Measurements from ENCODE around the gene PIP5K1C. TPM values are rescaled to one million over a fixed set of nuclear protein-coding genes. Genes with fewer than 3 reads are reported as not detected.

PIP5K1C gene
- polyA plus RNA-seq, 1 donor from 2014 or later: 7.1 TPM

- no peaks in the 10 kb centered on the region for H3K9me3 ChIP-seq (ENCODE audit: low read length)
- no peaks in the 10 kb centered on the region for H3K9me2 ChIP-seq (ENCODE audit: insufficient read depth, low read length)
- no peak overlapping the region for H3K4me3 ChIP-seq (ENCODE audit: low read length)
- TF ChIP-seq MXI1 (conservative IDR thresholded peaks at IDR 0.05; ENCODE audit: poor library complexity, severe bottlenecking): no peak
- TF ChIP-seq CTCF (IDR thresholded peaks at IDR 0.05; ENCODE audit: poor library complexity, severe bottlenecking): no peak
- no peak for TF ChIP-seq TAF1 (IDR thresholded peaks at IDR 0.05; ENCODE audit: low read depth)
- no peak for TF ChIP-seq REST (IDR thresholded peaks at IDR 0.05; ENCODE audit: borderline replicate concordance)
- no peak for TF ChIP-seq EZH2 (IDR thresholded peaks at IDR 0.05; ENCODE audit: borderline replicate concordance, insufficient read depth, low read length, poor library complexity, severe bottlenecking)
- no peak for TF ChIP-seq SMC3 (conservative IDR thresholded peaks at IDR 0.05; ENCODE audit: poor library complexity)
- TF ChIP-seq POLR2AphosphoS5 (IDR thresholded peaks at IDR 0.05): no peak
- no peak for TF ChIP-seq RAD21 (conservative IDR thresholded peaks at IDR 0.05)
- no peak overlapping the region for H2AFZ ChIP-seq (ENCODE audit: low read depth, low read length)
- H3F3A ChIP-seq (ENCODE audit: insufficient read depth, low read length, poor library complexity, severe bottlenecking): no peaks in the 10 kb centered on the region
- H3K27me3 ChIP-seq (ENCODE audit: insufficient read depth, low read depth, low read length): no peaks in the 10 kb centered on the region
- no peak overlapping the region for H3K4me2 ChIP-seq (ENCODE audit: low read length)
- no peaks in the 10 kb centered on the region for H4K20me1 ChIP-seq (ENCODE audit: insufficient read depth)
- H3K36me3 ChIP-seq (ENCODE audit: insufficient read depth, low read length): no peaks in the 10 kb centered on the region
- H3K27ac ChIP-seq (ENCODE audit: low read length): no peak overlapping the region
- peaks cover 4% of the 10 kb centered on the region for H3K79me2 ChIP-seq (replicated peaks; ENCODE audit: insufficient read depth, low read length)
- no peak overlapping the region for H3K9ac ChIP-seq (ENCODE audit: low read length)
These were observed 26.5 kb downstream of the PIP5K1C start for GRCh38 chr19:3673506-3674439.

GRCh38 chr19:3672993-3673392, 27.3 kb downstream of the PIP5K1C start:
- H2AFZ ChIP-seq (ENCODE audit: low read depth, low read length): no peak overlapping the region
- H3K36me3 ChIP-seq (ENCODE audit: insufficient read depth, low read length): no peaks in the 10 kb centered on the region
- H3F3A ChIP-seq (ENCODE audit: insufficient read depth, low read length, poor library complexity, severe bottlenecking): no peaks in the 10 kb centered on the region
- H3K9ac ChIP-seq (ENCODE audit: low read length): no peak overlapping the region
- H3K9me3 ChIP-seq (ENCODE audit: low read length): no peaks in the 10 kb centered on the region
- no peak overlapping the region for H3K4me3 ChIP-seq (ENCODE audit: low read length)
- no peak overlapping the region for H3K27ac ChIP-seq (ENCODE audit: low read length)
- H3K79me2 ChIP-seq (replicated peaks; ENCODE audit: insufficient read depth, low read length): peaks cover 4% of the 10 kb centered on the region
- no peak overlapping the region for H3K4me2 ChIP-seq (ENCODE audit: low read length)
- no peaks in the 10 kb centered on the region for H3K27me3 ChIP-seq (ENCODE audit: insufficient read depth, low read depth, low read length)
- H3K9me2 ChIP-seq (ENCODE audit: insufficient read depth, low read length): no peaks in the 10 kb centered on the region
- TF ChIP-seq EP300 (conservative IDR thresholded peaks at IDR 0.05; ENCODE audit: poor library complexity, severe bottlenecking) (no peak), SMC3 (conservative IDR thresholded peaks at IDR 0.05; ENCODE audit: poor library complexity) (no peak), TAF1 (IDR thresholded peaks at IDR 0.05; ENCODE audit: low read depth) (no peak), EZH2 (IDR thresholded peaks at IDR 0.05; ENCODE audit: borderline replicate concordance, insufficient read depth, low read length, poor library complexity, severe bottlenecking) (no peak), POLR2AphosphoS5 (IDR thresholded peaks at IDR 0.05) (no peak), MXI1 (conservative IDR thresholded peaks at IDR 0.05; ENCODE audit: poor library complexity, severe bottlenecking) (no peak), REST (IDR thresholded peaks at IDR 0.05; ENCODE audit: borderline replicate concordance) (no peak), RAD21 (conservative IDR thresholded peaks at IDR 0.05) (no peak), CTCF (IDR thresholded peaks at IDR 0.05; ENCODE audit: poor library complexity, severe bottlenecking) (no peak)
- H4K20me1 ChIP-seq (ENCODE audit: insufficient read depth): no peaks in the 10 kb centered on the region
